ENCODE measurements around the gene CCDC18.

Gene CCDC18

GRCh38 chr1:93251966-93252365 is 71.4 kb downstream of the CCDC18 start:
- peaks cover 3% of the 10 kb centered on the region; the same call in 1 of the 2 replicates for H3K36me3 ChIP-seq (ENCODE audit: control insufficient read depth, insufficient read depth, low read length)

GRCh38 chr1:93252598-93252997 is 72.1 kb downstream of the CCDC18 start:
- Histone ChIP-seq H3K27me3 (replicated peaks; ENCODE audit: control insufficient read depth, insufficient read depth, low read length) (no peaks in the 10 kb centered on the region), H3K4me3 (replicated peaks; ENCODE audit: low read depth, low read length) (no peak overlapping the region), H3K36me3 (ENCODE audit: control insufficient read depth, insufficient read depth, low read length) (peaks cover 2% of the 10 kb centered on the region; the same call in 1 of the 2 replicates)
- no peak for TF ChIP-seq CTCF (IDR thresholded peaks at IDR 0.05; ENCODE audit: insufficient read depth, low read length, poor library complexity, severe bottlenecking)
- no peak for DNase-seq (ENCODE audit: extremely low read depth, insufficient read length)

More at GRCh38 chr1:93251966-93252365, 71.4 kb downstream of the CCDC18 start:
- TF ChIP-seq CTCF (IDR thresholded peaks at IDR 0.05; ENCODE audit: insufficient read depth, low read length, poor library complexity, severe bottlenecking): no peak
- no peak overlapping the region for H3K4me3 ChIP-seq (replicated peaks; ENCODE audit: low read depth, low read length)
- H3K27me3 ChIP-seq (replicated peaks; ENCODE audit: control insufficient read depth, insufficient read depth, low read length): no peaks in the 10 kb centered on the region
- no peak for DNase-seq (ENCODE audit: extremely low read depth, insufficient read length)

- TF ChIP-seq CTCF (IDR thresholded peaks at IDR 0.05; ENCODE audit: insufficient read depth, low read length, poor library complexity, severe bottlenecking): no peak
- Histone ChIP-seq H3K27me3 (replicated peaks; ENCODE audit: control insufficient read depth, insufficient read depth, low read length) (no peaks in the 10 kb centered on the region), H3K4me3 (replicated peaks; ENCODE audit: low read depth, low read length) (no peak overlapping the region), H3K36me3 (ENCODE audit: control insufficient read depth, insufficient read depth, low read length) (peaks cover 2% of the 10 kb centered on the region; the same call in 1 of the 2 replicates)
- no peak for DNase-seq (ENCODE audit: extremely low read depth, insufficient read length)
Measured at GRCh38 chr1:93253516-93253915, 73.0 kb downstream of the CCDC18 start.

GRCh38 chr1:93255222-93256079 is 74.9 kb downstream of the CCDC18 start:
- no peak for TF ChIP-seq CTCF (IDR thresholded peaks at IDR 0.05; ENCODE audit: insufficient read depth, low read length, poor library complexity, severe bottlenecking)
- DNase-seq (ENCODE audit: extremely low read depth, insufficient read length): no peak
- Histone ChIP-seq H3K27me3 (replicated peaks; ENCODE audit: control insufficient read depth, insufficient read depth, low read length) (no peaks in the 10 kb centered on the region), H3K4me3 (replicated peaks; ENCODE audit: low read depth, low read length) (no peak overlapping the region), H3K36me3 (ENCODE audit: control insufficient read depth, insufficient read depth, low read length) (peaks cover 2% of the 10 kb centered on the region)

GRCh38 chr1:93256433-93256832 is 75.9 kb downstream of the CCDC18 start:
- Histone ChIP-seq H3K27me3 (replicated peaks; ENCODE audit: control insufficient read depth, insufficient read depth, low read length) (no peaks in the 10 kb centered on the region), H3K36me3 (ENCODE audit: control insufficient read depth, insufficient read depth, low read length) (peaks cover 2% of the 10 kb centered on the region), H3K4me3 (replicated peaks; ENCODE audit: low read depth, low read length) (no peak overlapping the region)
- no peak for TF ChIP-seq CTCF (IDR thresholded peaks at IDR 0.05; ENCODE audit: insufficient read depth, low read length, poor library complexity, severe bottlenecking)
- no peak for DNase-seq (ENCODE audit: extremely low read depth, insufficient read length)

Data from GM06990 (cell line).